Stimulated activated CD4-positive, alpha-beta T cell treated with anti-CD3 and anti-CD28 coated beads, Interleukin-1b, Interleukin-23, amount 100 ng/mL, for 1 hour (primary cell): ENCODE measurements around the gene MYO1E.
"Not testable (repeated sequence)": the region's sequence is repeated elsewhere in the genome, so short reads cannot be mapped to it uniquely, and the experiment has no call there.

ENCODE experiments used
- DNase-seq, 2 donors: peaks; one replicate each; pipeline ENCODE4 v3.0.0-alpha.2; 2020; ENCODE audit warnings: low read depth in 2 of 2

Gene MYO1E

DNA sequence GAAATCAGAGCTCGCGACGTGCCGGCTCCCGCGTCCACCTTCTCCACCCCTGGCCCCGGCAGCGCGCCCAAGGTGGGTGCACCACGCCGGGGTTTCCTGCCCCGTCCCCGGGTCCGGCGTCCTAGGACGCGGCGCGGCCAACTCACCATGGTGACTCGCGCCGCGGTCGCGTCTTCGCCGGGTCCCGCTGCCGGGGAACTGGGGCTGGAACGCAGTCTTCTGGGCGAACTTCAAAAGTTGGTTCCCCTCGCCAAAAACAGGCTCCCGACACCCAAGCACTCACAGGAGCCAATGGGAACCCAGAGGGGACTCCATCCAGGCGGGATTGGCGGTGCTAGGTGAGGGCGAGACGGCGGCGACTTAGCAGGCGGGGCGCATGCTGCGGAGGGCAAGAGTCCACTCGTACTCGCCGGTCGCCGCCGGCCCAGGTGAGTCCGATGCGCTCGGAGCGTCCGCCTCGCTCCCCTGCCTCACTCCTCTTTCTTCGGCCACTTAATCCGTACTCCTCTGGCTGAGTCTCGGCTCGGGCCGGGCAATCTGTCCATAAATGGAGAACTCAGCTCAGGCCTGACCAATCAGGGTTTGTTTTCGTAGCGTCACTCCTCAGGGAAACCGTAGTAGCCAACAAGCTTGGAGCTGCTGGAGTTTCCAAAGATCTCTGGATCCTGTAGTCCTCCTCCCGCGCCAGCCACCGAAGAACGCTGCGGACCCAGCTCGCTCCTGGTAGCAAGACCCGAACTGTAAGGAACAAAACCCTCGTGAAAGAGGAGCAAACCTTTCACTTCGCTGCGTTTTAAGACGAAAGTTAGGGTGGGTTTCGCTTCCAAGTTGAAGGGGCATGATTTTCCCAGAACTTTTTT lies at the start of gene MYO1E:
Gene MYO1E (minus strand): TSS at position 520 of the 860 bp plus-strand sequence. CDS start 371 bp downstream, at position 149.
- no peak for DNase-seq

DNA sequence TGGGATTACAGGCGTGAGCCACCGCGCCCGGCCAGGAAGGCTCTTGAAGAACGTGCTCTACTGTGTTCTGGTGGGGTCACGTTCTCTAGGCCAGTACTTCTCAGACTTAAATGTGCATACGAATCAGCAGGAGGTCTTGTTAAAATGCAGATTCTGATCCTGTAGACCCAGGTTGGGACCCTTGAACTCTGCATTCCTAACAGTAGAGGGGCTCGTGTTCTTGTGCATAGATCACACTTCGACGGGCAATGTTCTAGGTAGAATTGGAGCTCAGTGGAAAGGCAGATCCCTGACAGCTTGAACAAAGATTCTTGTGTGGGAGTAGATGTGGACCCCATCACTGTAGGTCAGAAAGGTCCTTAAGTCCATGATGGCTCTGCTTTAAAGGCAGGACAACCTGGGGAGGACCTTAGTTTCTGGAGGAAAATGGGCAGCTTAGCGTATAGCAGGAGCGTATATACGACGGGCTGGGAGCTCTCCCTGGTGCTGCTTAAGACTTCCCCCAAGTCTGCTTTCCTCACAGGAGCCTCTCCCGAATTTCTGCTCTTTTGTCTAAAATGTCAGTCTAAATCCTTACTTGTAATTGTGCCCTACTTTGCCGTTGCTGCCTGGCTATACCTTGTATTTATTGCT lies 48.4 kb upstream of the MYO1E start:
- DNase-seq, result no peak

GRCh38 chr15:59420108-59420507 lies 47.4 kb upstream of the MYO1E start:
- DNase-seq, result no peak

GRCh38 chr15:59419170-59419569 lies 46.5 kb upstream of the MYO1E start:
- DNase-seq, result no peak

DNA sequence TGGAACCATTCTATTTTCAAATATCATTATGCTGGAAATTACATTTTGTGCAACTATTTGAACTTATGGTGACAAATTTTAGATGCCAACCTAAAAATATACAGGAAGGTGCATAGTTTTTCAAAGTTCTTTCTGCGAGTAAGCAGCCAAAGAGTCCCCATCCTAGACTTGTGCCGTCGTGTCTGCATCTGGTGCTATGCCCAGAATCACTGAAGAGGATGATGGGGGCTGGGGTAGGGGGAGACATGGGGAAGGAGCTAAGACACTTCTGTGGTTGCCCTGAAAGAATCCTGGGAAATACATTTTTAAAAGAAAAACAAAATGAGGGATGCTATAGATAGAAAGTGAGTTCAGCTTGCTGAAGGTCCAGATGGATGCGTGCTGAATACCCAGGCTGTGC lies 44.1 kb upstream of the MYO1E start:
- DNase-seq, result no peak

DNA sequence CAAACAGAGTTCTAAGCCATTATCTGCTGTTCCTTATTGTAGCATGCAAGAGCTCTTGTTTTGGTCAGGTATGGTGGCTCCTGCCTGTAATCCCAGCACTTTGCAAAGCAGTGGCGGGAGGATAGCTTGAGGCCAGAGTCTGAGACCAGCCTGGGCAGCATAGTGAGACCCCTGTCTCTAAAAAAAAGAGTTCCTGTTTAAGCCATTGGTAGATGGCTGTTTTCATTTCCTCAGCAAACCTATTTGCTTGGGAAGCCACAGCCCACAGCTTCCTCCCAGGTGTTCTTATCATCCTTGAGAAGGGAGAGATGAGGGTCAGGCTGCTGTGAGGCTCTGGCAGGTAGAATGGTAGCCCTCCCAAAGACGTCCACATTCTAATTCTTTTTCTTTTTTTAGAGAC lies 40.9 kb upstream of the MYO1E start:
- DNase-seq, result no peak

DNA sequence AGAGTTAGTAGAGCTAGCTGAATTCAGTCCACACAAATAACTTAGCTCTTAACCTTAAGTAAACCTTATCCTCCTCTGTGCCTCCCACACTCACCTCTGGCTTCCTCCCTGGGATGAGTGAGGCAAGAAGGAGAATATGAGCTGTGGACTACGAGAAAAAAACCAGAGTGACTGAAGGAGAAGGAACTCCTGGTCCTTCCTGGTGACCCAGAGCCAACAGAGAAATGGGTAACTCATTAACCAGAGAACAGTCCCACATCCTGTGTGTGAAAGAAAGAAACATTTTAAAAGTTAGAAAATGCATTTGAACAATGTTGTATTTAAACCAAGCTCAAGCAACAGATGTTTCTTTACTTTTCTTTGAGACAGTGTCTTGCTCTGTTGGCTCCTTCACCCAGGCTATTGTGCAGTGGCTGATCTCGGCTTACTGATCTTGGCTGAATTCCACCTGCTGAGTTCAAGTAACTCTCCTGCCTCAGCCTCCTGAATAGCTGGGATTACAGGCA lies 37.8 kb upstream of the MYO1E start:
- DNase-seq, result no peak

DNA sequence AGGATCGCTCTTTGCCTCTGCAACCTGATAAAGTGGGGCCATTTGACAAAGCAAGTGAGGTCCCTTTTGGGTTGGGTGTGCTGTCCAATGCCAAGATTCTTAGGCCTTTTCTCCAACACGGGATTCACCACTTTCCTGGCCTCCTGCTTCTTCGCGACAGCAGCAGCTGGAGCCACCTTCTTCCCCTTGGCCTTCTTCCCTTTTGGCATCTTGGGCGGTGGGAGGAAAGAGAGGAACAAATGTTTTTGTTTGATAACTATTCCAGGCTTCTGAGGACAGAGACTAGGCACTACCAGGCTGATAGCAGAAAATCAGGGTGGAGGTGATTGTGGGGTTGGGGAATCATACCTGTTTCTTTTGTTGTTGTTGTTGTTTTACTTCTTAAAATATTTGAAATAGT lies 35.3 kb upstream of the MYO1E start:
- DNase-seq, result no peak

DNA sequence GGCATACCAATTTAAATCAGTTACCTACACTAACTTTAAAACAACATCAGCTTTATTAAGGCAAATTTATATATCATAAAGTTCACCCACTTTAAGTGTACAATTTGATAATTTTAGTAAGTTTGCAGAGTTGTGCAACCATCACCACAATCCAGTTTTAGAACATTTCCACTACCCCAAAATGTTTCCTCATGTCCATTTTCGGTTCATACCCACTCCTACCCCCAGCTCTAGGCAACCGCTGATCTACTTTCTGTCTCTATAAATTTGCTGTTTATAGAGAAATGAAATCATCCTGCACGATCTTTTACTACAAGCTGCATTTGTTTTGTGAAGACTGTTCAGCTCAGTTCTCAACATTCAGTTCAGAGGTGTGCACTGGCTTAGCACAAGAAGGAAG lies 33.8 kb upstream of the MYO1E start:
- DNase-seq, result no peak

GRCh38 chr15:59405079-59405478 lies 32.4 kb upstream of the MYO1E start:
- DNase-seq, result no peak

GRCh38 chr15:59401824-59402569 lies 29.3 kb upstream of the MYO1E start:
- no peak for DNase-seq

- DNase-seq, result not testable (repeated sequence)
Observed at GRCh38 chr15:59401051-59401823, 28.6 kb upstream of the MYO1E start.

- no peak for DNase-seq
Observed at GRCh38 chr15:59400103-59400813, 27.6 kb upstream of the MYO1E start.

- no peak for DNase-seq
Observed at GRCh38 chr15:59399465-59400102, 26.9 kb upstream of the MYO1E start.

GRCh38 chr15:59398220-59398619 lies 25.5 kb upstream of the MYO1E start:
- DNase-seq, result no peak

- DNase-seq, result no peak
Observed at GRCh38 chr15:59396679-59397078, 24.0 kb upstream of the MYO1E start.

GRCh38 chr15:59396211-59396610 lies 23.5 kb upstream of the MYO1E start:
- no peak for DNase-seq

GRCh38 chr15:59394166-59394661 lies 21.5 kb upstream of the MYO1E start:
- no peak for DNase-seq

- DNase-seq, result no peak
Observed at GRCh38 chr15:59392299-59392698, 19.6 kb upstream of the MYO1E start.

DNA sequence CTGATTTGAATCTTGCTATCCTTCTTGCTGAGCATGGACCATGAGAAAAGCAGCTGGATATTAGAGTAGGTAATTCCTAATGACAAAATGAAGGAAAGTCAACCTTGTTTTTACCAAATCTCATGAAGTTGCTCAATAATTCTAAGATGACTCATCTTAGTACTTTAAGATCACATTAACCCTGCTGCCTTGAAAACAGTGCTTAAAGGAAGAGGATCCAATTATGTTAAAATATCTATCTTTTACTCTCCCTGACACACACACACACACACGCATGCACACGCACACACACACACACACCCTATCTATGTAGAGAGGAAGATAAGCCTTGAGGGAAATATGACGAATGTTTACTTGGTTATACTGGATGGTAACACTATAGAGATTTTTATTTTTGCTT lies 16.0 kb upstream of the MYO1E start:
- no peak for DNase-seq
